Measurements from ENCODE around the gene SFTPA2. TPM values are rescaled to one million over a fixed set of nuclear protein-coding genes. Genes with fewer than 3 reads are reported as not detected.
"Not testable (repeated sequence)": the region's sequence is repeated elsewhere in the genome, so short reads cannot be mapped to it uniquely, and the experiment has no call there.

SFTPA2 gene
- total RNA-seq, 1 experiment from 2014 or later = not detected

- DNase-seq (ENCODE audit: unreplicated experiment) = no peak
- no peak for TF ChIP-seq CTCF (IDR thresholded peaks at IDR 0.05; ENCODE audit: unreplicated experiment)
- no TSS peak for BruUV-seq (replicated peaks)
- peaks cover 8% of the 10 kb centered on the region for H3K9me3 Mint-ChIP-seq (ENCODE audit: unreplicated experiment)
- peaks cover 69% of the 10 kb centered on the region for H3K27me3 Mint-ChIP-seq (ENCODE audit: insufficient read depth, unreplicated experiment)
- CTCF ChIA-PET = no interaction called here
- no peak overlapping the region for H3K4me3 Mint-ChIP-seq (ENCODE audit: unreplicated experiment)
- intact Hi-C loops (cut with micrococcal nuclease) = no loop called here
- H3K4me1 Mint-ChIP-seq (ENCODE audit: insufficient read depth, unreplicated experiment) = no peaks in the 10 kb centered on the region
- no peak overlapping the region for H3K27ac Mint-ChIP-seq (ENCODE audit: low read depth, unreplicated experiment)
- POLR2A ChIA-PET = no interaction called here
- H3K36me3 Mint-ChIP-seq (ENCODE audit: insufficient read depth, unreplicated experiment) = no peaks in the 10 kb centered on the region
Measured at GRCh38 chr10:79602953-79603352, 42.7 kb upstream of the SFTPA2 start.

GRCh38 chr10:79601939-79602338 is 41.7 kb upstream of the SFTPA2 start:
- Mint-ChIP-seq H3K27ac (ENCODE audit: low read depth, unreplicated experiment) (no peak overlapping the region), H3K27me3 (ENCODE audit: insufficient read depth, unreplicated experiment) (peaks cover 70% of the 10 kb centered on the region), H3K9me3 (ENCODE audit: unreplicated experiment) (peaks cover 8% of the 10 kb centered on the region), H3K4me1 (ENCODE audit: insufficient read depth, unreplicated experiment) (no peaks in the 10 kb centered on the region), H3K36me3 (ENCODE audit: insufficient read depth, unreplicated experiment) (no peaks in the 10 kb centered on the region), H3K4me3 (ENCODE audit: unreplicated experiment) (no peak overlapping the region)
- intact Hi-C loops (cut with micrococcal nuclease) = no loop called here
- ChIA-PET POLR2A (no interaction called here), CTCF (interaction anchor here (0.6 kb wide), 1 partner anchor 17 kb away, joined by 3 read pairs; no protein-coding TSS in a partner anchor)
- no peak for TF ChIP-seq CTCF (IDR thresholded peaks at IDR 0.05; ENCODE audit: unreplicated experiment)
- no peak for DNase-seq (ENCODE audit: unreplicated experiment)
- BruUV-seq (replicated peaks) = no TSS peak

- DNase-seq (ENCODE audit: unreplicated experiment); POLR2A ChIA-PET; BruUV-seq (replicated peaks); H3K4me3 Mint-ChIP-seq (ENCODE audit: unreplicated experiment); H3K36me3 Mint-ChIP-seq (ENCODE audit: insufficient read depth, unreplicated experiment); CTCF ChIA-PET; intact Hi-C loops (cut with micrococcal nuclease); H3K9me3 Mint-ChIP-seq (ENCODE audit: unreplicated experiment); H3K27ac Mint-ChIP-seq (ENCODE audit: low read depth, unreplicated experiment); H3K4me1 Mint-ChIP-seq (ENCODE audit: insufficient read depth, unreplicated experiment): not testable (repeated sequence)
- peaks cover 78% of the 10 kb centered on the region for H3K27me3 Mint-ChIP-seq (ENCODE audit: insufficient read depth, unreplicated experiment)
Measured at GRCh38 chr10:79599644-79600043, 39.4 kb upstream of the SFTPA2 start.

GRCh38 chr10:79595510-79595909 is 35.3 kb upstream of the SFTPA2 start:
- Mint-ChIP-seq H3K4me3 (ENCODE audit: unreplicated experiment) (no peak overlapping the region), H3K9me3 (ENCODE audit: unreplicated experiment) (peaks cover 8% of the 10 kb centered on the region), H3K27ac (ENCODE audit: low read depth, unreplicated experiment) (no peak overlapping the region), H3K4me1 (ENCODE audit: insufficient read depth, unreplicated experiment) (no peaks in the 10 kb centered on the region), H3K27me3 (ENCODE audit: insufficient read depth, unreplicated experiment) (peaks cover 79% of the 10 kb centered on the region), H3K36me3 (ENCODE audit: insufficient read depth, unreplicated experiment) (no peaks in the 10 kb centered on the region)
- intact Hi-C loops (cut with micrococcal nuclease) = no loop called here
- no peak for DNase-seq (ENCODE audit: unreplicated experiment)
- no peak for TF ChIP-seq CTCF (IDR thresholded peaks at IDR 0.05; ENCODE audit: unreplicated experiment)
- POLR2A ChIA-PET = no interaction called here
- BruUV-seq (replicated peaks) = no TSS peak
- CTCF ChIA-PET = no interaction called here

- DNase-seq (ENCODE audit: unreplicated experiment); H3K36me3 Mint-ChIP-seq (ENCODE audit: insufficient read depth, unreplicated experiment); CTCF ChIA-PET; BruUV-seq (replicated peaks); H3K27ac Mint-ChIP-seq (ENCODE audit: low read depth, unreplicated experiment); H3K4me1 Mint-ChIP-seq (ENCODE audit: insufficient read depth, unreplicated experiment); POLR2A ChIA-PET; H3K4me3 Mint-ChIP-seq (ENCODE audit: unreplicated experiment); H3K9me3 Mint-ChIP-seq (ENCODE audit: unreplicated experiment); intact Hi-C loops (cut with micrococcal nuclease): not testable (repeated sequence)
- H3K27me3 Mint-ChIP-seq (ENCODE audit: insufficient read depth, unreplicated experiment) = peaks cover 79% of the 10 kb centered on the region
Measured at GRCh38 chr10:79594565-79594964, 34.4 kb upstream of the SFTPA2 start.

Data from MCF 10A (cell line).